HG02759 (cell line): ENCODE data around the gene ARHGAP27.

Experiments used
- ATAC-seq: cut with Tn5 transposase; IDR thresholded peaks from one replicate; pipeline ENCODE4 v1.9.1; 2021; ENCODE audit warnings: mild to moderate bottlenecking, moderate library complexity; ENCODE audit not compliant: unreplicated experiment

Gene ARHGAP27

DNA sequence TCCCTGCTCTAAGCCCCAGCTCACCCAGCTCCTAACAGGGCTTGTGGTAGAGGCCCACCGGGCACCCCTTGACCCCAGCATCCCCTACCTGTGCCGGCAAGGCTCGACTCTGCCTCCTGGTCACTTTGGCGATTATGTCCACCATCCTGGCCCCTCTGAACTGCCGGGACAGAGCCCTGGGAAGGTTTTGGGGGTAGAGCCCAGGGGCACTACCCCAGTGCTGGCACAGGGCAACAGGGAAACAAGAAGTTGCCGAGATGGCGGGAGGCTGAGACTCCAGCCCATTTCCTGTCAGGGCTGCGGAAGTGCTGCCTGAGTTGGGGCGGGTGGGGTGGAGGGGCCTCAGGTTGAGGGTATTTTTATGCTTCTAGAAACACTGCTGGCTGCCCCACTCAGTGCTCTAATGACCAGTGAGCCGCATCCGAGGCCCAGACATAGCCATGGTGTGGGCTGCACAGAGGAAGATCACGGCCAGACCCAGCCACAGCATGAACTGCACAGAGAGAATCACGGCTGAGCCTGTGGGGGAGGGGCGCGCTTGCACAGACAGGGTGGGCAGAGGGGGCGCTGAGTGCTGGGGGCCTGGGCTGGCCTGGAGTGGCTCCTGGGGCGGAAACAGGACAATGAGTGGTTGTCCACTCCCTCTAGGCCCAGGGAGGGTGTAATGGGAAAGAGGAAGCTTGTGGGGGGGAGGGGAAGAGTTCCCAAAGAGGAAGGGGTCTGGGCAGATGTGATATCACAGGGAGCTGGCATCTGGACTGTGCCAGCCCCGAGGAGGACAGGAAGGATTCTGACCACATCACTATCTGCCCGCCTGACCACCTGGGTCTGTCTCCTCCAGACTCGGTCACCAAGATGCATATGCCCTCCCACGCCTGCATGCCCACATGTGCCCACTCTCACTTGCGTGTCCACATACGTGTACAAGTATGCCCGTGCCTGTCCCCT is 22.3 kb downstream of the ARHGAP27 start:
- ATAC-seq = no peak

DNA sequence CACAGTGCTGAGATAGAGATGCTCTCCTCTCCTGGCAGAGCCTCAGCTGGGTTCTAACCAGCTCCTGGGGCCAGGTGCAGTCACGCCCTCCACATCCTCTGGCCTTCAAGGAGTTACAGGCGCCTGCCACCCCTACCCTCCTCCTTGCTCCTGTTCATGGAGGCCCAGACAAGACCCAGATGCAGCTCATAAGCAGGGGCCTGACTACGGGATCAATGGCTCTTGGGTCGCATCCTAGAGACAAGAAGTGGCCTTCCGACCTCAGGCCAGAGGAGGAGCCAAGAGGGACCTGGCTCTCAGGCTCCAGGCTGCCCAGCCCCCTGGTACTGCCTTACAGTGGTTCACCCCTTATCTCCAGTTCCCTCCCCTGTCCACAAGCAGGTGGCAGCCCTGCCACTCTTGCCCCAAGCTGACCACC is 23.0 kb downstream of the ARHGAP27 start:
- no peak for ATAC-seq

DNA sequence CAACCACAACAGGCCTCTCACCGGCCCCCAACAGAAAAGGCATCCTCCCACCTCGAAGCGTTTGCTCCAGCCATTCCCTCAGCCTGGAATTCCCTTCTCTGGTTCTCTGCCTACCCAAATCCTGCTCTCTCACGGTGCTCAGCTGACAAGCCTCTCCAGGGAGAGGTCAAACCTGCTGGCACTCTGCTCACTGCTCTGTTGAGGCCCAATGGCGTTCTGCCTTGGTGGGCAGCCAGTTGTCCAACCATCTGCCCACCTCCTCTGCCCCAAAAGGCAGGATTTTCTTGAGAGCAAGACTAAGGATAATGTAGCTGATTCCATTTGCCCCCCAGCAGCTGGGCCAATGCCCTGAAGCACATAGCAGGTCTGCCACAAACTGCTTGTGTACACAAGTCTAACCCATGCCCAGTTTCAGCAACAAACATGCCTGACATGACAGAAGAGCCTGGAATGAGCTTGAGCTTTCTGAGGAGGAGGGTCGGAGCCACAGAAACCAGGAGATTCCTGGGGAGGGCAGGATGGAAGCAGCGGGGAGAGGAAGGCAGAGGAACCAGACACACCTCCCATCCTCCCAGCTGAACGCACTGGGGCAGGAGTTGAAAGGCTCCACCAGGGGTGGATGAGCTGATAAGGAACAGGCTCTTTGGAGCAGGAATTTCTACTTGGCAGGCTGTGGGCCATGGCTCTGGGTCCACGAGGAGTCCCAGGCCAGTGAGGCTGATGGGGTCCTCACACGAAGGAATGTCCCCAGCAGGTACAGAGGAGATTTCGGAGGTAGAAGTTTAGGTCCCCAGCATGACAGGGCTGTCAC is 23.9 kb downstream of the ARHGAP27 start:
- no peak for ATAC-seq

DNA sequence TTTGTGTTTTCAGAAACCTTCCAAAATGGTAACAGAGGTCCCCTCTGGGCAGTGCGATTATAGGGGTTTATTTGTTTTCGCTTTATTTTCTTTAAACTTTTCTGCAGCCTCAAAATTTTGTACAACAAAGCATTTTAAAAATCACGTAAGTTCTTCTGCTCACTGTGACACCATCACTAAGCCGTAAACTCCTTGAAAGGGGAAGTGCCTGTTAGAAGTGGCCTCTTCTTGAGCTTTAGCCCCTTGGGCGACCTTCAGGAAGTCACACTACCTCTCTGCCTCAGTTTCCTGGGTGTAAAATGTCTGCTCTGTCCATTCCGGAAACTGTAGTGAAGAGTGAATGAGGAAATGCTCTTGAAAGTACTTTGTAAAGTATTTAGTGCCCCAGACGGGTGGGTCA is 26.6 kb downstream of the ARHGAP27 start:
- no peak for ATAC-seq

DNA sequence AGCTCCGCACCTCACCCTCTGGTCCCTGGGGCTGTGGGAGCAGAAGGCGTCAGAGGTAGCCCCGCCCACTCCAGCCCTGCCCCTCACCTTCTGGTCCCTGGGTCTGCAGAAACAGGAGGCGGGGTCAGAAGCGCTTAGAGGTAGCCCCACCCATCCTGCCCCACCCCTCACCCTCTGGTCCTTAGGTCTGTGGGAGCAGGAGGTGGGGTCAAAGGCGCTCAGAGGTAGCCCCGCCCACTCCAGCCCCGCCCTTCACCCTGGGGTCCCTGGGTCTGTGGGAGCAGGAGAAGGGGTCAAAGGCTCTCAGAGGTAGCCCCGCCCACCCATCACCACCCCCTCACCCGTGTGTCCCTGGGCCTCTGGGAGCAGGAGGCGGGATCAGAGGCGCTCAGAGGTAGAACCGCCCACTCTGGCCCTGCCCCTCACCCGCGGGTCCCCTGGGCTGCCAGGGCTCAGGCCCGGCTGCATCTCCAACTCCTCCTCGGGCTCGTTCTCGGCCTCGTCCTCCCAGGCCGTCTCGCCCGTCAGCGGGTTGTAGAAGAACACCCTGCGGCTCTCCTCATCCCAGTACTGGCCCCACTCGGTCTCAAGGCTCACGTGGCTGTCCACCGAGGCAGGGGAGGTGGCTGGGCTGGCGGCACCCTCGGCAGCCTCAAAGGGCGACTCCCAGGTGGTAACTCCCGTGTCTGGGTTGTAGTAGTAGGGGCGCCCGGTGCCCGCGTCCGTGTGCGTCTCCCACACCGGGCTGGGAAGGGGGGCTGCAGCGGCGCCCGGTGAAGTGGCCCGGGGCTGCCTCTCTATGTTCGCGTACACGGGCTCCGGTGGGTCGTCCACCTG is 27.2 kb downstream of the ARHGAP27 start:
- no peak for ATAC-seq

DNA sequence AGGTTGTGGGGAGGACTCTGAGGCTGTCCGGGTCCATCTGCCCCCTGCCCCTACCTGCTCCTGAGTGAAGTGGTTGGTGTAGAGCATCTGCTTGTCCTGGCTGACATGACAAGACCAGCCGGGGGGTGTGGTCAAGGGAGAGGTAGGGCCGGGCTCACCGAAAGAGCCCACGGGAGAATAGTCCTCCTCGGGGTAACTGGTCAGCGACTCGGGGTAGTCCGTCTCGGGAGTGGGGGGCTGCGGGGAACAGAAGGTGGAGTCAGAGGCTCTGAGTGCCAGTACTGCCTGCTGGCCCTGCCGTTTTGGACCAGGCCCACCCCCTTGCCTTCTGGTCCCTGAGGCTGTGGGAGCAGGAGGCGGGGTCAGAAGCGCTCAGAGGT is 27.8 kb downstream of the ARHGAP27 start:
- no peak for ATAC-seq

DNA sequence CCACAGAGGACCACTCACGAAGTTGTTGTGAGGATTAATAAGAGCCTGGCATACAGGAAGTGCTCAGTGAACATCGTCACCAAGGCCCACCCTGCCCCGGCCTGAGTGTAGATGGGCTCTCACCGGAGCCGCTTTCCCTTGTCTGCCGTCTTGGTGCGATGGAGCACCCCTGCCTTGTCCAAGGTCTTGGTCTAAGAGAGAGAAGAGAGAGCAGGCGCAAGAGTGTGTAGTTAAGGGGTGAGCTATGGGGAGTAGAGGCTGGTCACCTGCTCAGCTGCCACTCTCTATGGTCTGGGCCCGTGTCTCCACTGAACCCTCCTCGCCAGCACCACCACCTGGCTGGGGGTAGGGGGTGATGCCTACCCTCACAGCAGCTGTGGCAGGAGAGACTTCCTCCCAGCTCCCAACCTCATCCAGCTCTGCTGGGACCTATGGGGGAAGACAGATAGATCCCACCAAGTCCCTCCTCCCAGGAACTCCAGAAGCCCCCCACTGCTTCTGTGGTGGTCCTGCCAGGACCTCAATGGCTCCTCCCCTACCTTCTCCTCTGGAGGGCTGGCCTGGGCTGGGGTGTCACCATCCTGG is 28.7 kb downstream of the ARHGAP27 start:
- ATAC-seq = no peak

DNA sequence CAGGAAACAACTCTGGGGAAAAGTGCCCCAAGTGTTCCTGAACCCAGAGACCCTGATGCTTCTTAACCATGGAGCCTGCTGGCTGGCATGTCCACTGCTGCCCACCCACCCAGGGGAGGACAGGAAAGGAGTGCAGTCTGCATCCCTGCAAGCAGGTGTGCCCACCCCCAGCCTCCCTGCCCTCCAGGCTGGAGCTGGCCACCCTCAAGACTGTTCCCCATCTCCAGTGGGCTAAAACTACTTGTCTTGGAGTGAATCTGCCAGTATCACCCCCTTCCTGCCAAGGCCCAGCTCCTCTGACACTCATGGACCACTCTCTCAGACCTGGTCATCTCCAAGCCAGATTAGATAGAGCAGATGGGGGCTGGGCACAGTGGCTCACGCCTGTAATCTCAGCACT is 29.8 kb downstream of the ARHGAP27 start:
- no peak for ATAC-seq

DNA sequence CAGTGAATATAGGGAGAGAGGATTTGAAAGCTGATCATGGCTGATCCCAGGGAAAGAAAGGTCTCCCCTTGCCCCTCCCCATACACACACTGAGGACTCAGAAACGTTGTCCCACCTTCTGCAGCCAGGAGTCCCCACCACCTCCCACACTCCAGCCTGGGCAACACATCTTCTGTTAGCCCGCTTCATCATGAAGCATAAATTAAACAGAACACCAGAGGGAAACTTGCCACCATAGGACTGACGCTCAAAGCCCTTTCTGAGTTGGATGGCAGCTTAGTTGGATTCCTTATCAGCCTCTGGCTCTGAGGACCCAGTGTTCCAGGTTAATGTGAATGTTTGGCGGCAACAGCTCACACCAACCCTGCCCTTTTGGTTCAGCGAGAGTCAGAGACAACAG is 33.9 kb downstream of the ARHGAP27 start:
- ATAC-seq = no peak

DNA sequence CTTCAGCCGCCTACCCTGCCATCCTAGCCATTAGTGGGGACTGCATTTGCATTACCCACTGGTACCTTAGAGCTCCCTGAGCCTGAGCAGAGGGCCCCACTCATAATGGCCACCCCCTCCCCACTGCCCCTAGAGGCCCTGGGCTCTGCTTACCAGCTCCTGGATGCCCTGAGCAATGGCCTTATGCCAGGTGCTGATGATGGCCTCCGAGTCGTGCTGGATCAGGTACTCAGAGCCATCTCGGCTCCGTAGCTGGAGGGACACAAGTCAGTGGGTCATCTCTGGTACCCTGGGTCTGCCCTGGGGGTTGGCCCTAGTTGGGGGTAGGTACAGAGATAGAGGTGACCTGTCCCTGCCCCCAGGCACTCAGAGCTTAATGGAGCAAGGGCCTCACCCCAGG is 34.9 kb downstream of the ARHGAP27 start:
- ATAC-seq = no peak

DNA sequence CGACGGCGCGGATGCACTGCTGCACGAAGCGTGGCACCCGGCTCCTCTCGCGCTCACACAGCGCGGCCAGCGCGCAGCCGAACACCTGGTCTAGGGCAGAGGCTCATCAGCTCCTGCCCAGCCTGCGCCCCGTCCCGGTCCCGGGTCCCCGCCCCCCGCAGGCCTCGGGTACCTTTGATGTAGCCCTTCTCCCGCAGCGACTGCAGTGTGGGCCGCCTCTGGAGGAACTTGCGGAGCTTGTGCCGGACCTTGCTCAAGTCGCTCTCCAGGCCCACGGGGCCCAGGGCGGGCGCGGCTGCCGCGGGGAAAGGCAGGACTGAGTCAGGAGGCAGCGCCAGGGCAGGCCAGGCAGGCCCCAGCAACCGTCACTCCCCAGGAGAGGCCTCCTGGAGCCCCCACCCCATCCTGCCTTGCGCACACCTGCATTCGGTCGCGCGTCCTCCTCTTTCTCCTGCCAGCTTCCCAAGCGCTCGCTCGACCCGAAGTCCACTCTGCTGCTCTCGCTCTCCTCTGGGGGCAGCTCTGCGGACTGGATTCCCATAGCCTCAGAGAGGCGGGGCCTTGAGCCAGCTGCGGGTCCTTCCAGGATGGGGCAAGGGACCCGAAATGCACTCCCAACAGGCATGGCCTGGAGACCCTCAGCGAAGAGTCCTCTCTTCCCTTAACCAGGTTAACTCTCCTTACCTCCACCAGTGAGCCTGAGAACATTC is 36.0 kb downstream of the ARHGAP27 start:
- no peak for ATAC-seq

DNA sequence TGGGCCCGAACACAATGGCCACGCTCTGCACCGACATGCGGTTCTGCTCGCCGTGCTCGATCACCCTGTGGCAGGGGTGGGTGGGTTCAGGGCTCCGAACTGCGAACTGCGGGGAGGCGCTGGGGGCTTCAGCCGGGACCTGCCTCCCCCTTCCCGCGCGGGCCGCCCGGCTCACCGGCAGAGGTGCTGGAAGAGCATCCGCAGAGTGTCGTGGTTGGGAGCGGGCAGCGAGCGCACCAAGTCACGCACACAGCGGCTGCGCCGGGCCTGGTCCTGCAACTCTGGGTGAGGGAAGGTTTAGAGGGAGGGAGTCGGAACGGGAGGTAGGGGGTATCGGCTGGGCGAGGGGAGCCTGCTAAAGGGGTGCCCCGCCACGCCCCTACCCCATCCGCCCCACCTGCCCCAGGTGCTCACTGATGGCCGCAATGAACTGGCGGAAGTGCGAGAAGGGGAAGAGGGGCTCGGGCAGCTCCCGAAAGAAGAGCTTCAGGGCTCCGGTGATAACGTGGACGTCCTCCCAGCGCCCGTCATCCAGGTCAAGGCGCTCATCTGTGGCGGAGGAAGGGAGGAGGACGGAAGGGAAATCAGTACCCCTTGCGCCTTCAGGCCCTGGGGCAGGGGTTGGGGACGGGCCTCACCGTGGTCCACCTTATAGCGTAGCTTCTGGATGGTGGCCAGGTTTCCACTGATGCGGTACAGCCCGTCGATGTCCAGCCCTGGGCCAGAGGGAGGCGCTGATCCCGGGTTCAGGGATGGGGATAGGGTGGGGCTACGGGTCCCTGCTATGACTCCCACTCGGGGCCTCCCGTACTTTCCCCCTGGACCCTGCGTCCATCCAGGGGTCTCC is 36.9 kb downstream of the ARHGAP27 start:
- no peak for ATAC-seq

DNA sequence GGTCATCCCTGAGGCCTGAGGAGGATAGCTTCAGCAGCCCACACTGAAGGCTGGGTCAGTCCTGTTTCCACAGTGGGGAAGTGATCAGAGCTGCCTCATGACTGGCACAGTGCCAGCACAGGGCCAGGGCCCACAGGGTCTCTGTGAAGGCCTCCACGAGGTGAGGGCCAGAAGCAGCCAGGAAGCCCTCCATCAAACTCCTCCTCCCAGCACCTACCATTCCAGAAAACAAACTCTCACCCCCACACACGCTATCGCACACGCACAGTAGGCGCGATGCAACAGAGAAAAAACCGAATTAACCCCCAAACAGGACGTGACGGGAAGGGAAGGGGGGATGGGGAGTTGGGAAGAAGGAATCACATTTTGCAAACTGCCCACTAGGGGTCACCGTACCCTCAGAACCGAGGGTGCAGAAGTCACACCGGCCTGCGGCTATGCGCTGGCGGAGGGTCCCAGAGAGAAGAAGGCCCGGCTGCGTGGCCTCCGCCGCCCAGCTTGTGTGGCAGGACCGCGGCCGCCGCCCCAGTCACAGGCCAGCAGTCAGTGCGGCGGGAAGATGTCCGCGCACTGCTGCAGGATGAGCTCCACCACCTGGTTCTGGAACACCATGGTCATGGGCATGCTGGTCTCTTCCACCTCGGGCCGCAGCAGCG is 37.6 kb downstream of the ARHGAP27 start:
- no peak for ATAC-seq

DNA sequence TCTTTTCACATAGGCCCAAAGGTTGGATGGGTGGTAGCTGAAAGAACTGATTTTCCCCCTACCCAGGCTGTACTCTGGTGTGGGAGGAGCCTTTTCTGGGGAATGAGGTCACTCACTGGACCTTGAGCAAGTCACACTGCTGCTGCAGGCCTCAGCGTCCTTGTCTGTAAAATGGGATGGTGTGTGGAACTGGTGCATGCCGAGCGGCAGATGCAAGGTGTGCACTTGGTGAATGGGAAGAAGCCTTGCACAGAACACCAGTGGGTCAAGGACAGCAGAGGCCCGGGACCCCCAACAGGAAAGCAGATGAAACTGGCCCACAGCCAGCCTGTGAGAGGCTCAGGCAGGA is 38.1 kb downstream of the ARHGAP27 start:
- no peak for ATAC-seq

DNA sequence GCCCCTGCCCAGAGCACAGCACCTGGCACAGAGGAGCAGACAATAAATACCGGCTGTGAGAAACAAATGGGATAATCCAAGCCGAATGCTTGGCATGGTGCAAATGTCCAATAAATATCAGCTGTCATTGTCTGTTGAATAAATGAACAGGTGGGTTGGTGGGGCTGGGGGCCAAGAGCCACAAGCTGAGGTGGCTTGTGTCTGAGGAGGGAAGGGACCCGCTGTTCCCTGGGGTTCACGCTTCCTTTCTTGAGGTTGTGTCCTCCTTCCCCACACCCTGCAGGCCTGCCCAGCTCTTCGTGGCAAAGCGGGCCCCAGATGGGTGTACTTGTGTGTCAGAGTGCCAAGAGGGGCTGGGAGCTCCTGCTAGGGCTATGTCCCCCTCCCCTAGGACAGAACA is 38.6 kb downstream of the ARHGAP27 start:
- ATAC-seq = no peak

DNA sequence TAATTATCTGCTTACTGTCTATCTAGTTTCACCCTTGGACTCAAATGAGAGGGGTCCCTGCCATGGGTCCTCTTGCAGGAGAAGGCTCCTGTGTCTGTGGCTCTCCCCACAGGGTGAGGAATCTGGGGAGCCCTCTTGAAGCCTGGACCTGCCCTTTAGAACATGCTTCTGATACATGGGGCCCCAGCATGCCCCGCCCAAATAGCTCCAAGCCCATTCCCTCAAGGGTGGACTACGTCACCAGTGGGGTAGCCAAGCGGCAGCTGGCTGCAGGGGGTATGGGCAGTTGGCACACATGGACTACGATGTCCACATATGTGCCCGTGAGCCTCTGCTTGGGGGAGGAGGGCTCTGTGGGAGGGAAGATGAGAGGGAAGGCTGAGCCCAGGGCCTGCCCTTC is 39.3 kb downstream of the ARHGAP27 start:
- no peak for ATAC-seq

DNA sequence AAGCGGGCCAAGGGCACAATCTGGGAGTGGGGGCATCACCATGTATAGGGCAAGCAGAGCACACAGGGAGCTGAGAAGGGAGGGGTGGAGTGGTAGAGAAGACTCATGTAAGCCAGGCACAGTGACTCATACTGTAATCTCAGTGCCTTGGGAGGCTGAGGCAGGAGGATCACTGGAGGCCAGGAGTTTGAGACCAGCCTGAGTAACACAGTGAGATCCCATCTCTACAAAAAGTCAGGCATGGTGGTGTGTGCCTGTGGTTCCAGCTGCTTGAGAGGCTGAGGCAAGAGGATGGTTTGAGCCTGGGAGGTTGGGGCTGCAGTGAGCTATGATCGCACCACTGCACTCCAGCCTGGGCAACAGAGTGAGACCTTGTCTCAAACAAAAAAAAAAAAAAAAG is 40.8 kb downstream of the ARHGAP27 start:
- no peak for ATAC-seq

DNA sequence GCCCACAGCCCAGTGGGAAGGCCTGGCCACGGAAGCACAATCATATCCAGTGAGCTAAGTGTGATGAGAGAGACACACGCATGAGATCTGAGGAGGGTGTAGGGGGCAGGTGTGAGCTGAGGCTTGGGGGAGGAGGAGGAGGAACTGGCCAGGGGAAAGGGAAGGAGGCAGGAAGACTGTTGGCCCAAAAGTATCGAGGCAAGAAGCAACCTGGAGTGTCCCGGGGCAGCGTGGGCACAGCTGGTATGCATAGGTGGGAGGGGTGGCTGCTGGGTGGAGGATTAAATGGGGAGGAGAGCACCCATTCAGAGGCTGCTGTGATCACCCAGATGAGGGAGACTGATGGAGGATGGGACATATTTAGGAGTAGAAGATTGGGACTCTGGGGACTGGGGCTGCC is 41.4 kb downstream of the ARHGAP27 start:
- ATAC-seq = no peak

DNA sequence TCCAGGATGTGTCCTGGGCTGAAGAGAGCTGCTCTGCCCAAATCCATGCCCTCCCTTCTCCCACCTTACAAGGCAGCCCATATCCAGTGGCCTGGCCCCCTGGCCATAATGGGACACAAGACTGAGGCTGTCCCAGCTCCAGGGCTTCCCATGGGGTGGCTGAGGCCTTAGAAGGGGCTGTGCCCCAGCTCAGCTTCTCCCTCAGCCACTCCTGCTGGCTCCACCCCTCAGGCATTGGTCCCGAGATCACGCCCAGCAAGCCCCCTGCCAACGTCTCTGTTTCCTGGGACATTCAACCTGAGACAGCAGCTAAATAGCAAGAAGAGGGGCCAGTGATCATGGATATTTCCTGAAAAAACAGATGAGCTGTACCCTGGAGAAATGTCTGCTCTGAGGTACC is 43.3 kb downstream of the ARHGAP27 start:
- no peak for ATAC-seq
